ENCODE data around the gene SLC4A3.

Gene SLC4A3

DNA sequence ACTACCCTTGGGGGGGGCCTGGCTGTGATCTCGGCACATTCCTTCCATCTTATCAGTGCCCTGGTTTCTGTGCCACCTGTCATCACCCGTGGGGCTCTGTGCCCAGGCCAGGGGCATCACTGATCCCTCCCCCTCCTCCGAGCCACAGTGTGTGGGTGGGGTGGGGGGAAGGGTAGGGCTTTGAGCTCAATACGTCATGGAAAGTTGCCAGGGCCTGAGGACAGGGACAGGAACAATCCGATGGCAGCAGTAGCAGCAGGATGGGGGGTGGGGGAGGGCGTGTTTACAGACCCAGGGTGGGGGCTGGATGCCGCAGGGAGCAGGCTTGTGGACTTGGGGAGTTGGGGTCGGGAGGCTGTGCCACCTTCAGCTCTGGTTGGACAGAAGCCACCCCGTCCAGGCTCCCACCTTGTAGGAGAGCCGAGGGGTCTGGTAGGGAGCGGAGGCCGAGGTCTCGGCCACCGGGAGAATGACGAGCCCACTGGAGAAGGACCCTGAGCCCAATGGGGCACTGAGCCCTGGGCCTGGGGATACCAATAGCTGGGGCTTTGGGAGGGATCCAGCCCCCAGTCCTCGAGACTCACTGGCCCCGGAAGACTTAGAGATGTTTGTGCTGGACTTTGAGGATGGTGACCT lies 3.5 kb downstream of the SLC4A3 start:
- Histone ChIP-seq H2AFZ (ENCODE audit: low read length) (no peak overlapping the region), H3K27me3 (ENCODE audit: insufficient read depth, low read length) (0 out of 2 replicates have a peak, but pooled peaks cover 6% of the 10 kb centered on the region), H3K4me1 (ENCODE audit: insufficient read depth, low read length, severe bottlenecking) (peaks cover 5% of the 10 kb centered on the region), H3K9me2 (ENCODE audit: low read depth, low read length) (no peaks in the 10 kb centered on the region), H3K4me2 (ENCODE audit: low read length) (no peak overlapping the region), H3K9me3 (ENCODE audit: low read length) (no peaks in the 10 kb centered on the region), H3K9ac (ENCODE audit: low read length) (no peak overlapping the region), H3K79me2 (ENCODE audit: insufficient read depth, low read length) (no peaks in the 10 kb centered on the region), H3K4me3 (ENCODE audit: low read depth, low read length, poor library complexity, severe bottlenecking) (no peak overlapping the region), H3F3A (ENCODE audit: insufficient read depth, low read length) (no peaks in the 10 kb centered on the region), H4K20me1 (ENCODE audit: insufficient read depth, low read length) (no peaks in the 10 kb centered on the region), H3K27ac (ENCODE audit: low read depth, low read length, poor library complexity, severe bottlenecking) (no peak overlapping the region), H3K36me3 (ENCODE audit: insufficient read depth, low read length) (no peaks in the 10 kb centered on the region)
- TF ChIP-seq, protein P1, sequence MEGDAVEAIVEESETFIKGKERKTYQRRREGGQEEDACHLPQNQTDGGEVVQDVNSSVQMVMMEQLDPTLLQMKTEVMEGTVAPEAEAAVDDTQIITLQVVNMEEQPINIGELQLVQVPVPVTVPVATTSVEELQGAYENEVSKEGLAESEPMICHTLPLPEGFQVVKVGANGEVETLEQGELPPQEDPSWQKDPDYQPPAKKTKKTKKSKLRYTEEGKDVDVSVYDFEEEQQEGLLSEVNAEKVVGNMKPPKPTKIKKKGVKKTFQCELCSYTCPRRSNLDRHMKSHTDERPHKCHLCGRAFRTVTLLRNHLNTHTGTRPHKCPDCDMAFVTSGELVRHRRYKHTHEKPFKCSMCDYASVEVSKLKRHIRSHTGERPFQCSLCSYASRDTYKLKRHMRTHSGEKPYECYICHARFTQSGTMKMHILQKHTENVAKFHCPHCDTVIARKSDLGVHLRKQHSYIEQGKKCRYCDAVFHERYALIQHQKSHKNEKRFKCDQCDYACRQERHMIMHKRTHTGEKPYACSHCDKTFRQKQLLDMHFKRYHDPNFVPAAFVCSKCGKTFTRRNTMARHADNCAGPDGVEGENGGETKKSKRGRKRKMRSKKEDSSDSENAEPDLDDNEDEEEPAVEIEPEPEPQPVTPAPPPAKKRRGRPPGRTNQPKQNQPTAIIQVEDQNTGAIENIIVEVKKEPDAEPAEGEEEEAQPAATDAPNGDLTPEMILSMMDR (IDR thresholded peaks at IDR 0.05; ENCODE audit: low read length) = no peak
- TF ChIP-seq EZH2 (IDR thresholded peaks at IDR 0.05; ENCODE audit: borderline replicate concordance, low read length) = no peak

DNA sequence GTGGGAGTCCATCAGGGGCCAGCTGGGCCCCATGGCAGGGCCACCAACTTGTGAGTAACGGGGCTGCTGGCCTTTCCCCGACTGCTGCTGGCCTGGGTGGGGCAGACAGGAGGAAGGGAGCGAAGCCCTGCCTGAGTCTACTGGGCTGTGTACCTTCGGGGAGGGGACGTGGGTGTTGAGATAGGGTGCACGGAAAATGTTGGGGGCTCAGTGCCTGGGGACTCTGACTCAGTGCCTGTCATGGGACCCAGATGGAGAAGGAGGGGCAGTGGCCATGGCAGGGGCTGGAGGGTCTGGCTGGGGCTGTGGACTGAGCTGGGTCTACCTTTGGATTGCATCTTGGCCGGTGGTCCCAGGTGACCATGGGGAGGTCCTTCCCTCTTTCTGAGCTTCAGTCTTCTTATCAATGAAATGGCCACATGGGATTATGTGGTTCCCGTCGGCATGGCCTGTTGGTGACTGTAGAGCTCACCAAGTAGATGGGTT lies 4.0 kb downstream of the SLC4A3 start:
- Histone ChIP-seq H3K36me3 (ENCODE audit: insufficient read depth, low read length) (no peaks in the 10 kb centered on the region), H3K9me3 (ENCODE audit: low read length) (no peaks in the 10 kb centered on the region), H4K20me1 (ENCODE audit: insufficient read depth, low read length) (no peaks in the 10 kb centered on the region), H3F3A (ENCODE audit: insufficient read depth, low read length) (no peaks in the 10 kb centered on the region), H3K79me2 (ENCODE audit: insufficient read depth, low read length) (no peaks in the 10 kb centered on the region), H3K4me3 (ENCODE audit: low read depth, low read length, poor library complexity, severe bottlenecking) (no peak overlapping the region), H3K9ac (ENCODE audit: low read length) (no peak overlapping the region), H3K27me3 (ENCODE audit: insufficient read depth, low read length) (0 out of 2 replicates have a peak, but pooled peaks cover 6% of the 10 kb centered on the region), H2AFZ (ENCODE audit: low read length) (no peak overlapping the region), H3K4me2 (ENCODE audit: low read length) (no peak overlapping the region), H3K4me1 (ENCODE audit: insufficient read depth, low read length, severe bottlenecking) (peaks cover 5% of the 10 kb centered on the region), H3K9me2 (ENCODE audit: low read depth, low read length) (no peaks in the 10 kb centered on the region), H3K27ac (ENCODE audit: low read depth, low read length, poor library complexity, severe bottlenecking) (no peak overlapping the region)
- no peak for TF ChIP-seq EZH2 (IDR thresholded peaks at IDR 0.05; ENCODE audit: borderline replicate concordance, low read length)
- TF ChIP-seq, protein P1 (IDR thresholded peaks at IDR 0.05; ENCODE audit: low read length) = no peak

DNA sequence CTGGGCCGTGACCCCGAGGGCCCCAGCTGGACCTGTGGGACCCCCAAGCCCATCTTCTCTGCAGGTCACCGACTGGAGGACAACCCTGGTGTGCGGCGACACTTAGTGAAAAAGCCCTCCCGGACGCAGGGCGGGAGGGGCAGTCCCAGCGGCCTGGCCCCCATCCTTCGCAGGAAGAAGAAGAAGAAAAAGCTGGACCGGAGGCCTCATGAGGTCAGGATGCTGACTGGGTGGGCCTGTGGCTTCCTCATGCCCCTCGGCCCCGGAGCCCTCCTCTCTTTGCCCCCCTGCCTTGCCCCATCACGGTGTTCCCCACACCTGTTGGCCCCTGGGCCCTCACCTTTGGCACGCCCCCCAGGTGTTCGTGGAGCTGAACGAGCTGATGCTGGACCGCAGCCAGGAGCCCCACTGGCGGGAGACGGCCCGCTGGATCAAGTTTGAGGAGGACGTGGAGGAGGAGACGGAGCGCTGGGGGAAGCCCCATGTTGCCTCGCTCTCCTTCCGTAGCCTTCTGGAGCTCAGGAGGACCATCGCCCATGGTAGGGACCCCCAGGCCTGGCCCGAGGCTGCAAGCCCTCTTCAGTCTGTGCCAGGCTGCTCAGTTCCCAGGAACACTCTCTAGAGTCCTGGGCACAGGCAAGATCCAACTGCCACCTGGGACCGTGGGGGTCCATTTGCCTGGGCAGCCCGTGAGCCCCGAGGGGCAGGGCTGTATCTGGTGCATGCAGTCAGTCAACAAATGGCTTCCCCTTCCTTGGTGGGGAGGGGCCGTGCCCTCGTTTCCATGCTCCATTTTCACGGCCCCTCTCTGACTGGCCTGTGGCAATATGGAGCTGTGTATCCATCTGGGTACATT lies 4.7 kb downstream of the SLC4A3 start:
- Histone ChIP-seq H3K9ac (ENCODE audit: low read length) (no peak overlapping the region), H3K4me3 (ENCODE audit: low read depth, low read length, poor library complexity, severe bottlenecking) (no peak overlapping the region), H3K4me2 (ENCODE audit: low read length) (no peak overlapping the region), H2AFZ (ENCODE audit: low read length) (no peak overlapping the region), H3F3A (ENCODE audit: insufficient read depth, low read length) (no peaks in the 10 kb centered on the region), H3K27me3 (ENCODE audit: insufficient read depth, low read length) (0 out of 2 replicates have a peak, but pooled peaks cover 6% of the 10 kb centered on the region), H3K36me3 (ENCODE audit: insufficient read depth, low read length) (no peaks in the 10 kb centered on the region), H3K4me1 (ENCODE audit: insufficient read depth, low read length, severe bottlenecking) (peaks cover 5% of the 10 kb centered on the region), H3K9me3 (ENCODE audit: low read length) (no peaks in the 10 kb centered on the region), H3K79me2 (ENCODE audit: insufficient read depth, low read length) (no peaks in the 10 kb centered on the region), H4K20me1 (ENCODE audit: insufficient read depth, low read length) (no peaks in the 10 kb centered on the region), H3K27ac (ENCODE audit: low read depth, low read length, poor library complexity, severe bottlenecking) (no peak overlapping the region), H3K9me2 (ENCODE audit: low read depth, low read length) (no peaks in the 10 kb centered on the region)
- no peak for TF ChIP-seq EZH2 (IDR thresholded peaks at IDR 0.05; ENCODE audit: borderline replicate concordance, low read length)
- TF ChIP-seq, protein P1 (IDR thresholded peaks at IDR 0.05; ENCODE audit: low read length) = no peak

All from OCI-LY1 (cell line).